Fibroblast of lung (primary cell): Measurements from ENCODE around the gene FGGY.

Experiments used
- EZH2 ChIP-seq: IDR thresholded peaks from 2 replicates; pipeline ENCODE4 v1.5.1; 2012; ENCODE audit warnings: low read length, control low read depth, mild to moderate bottlenecking; ENCODE audit errors: missing control alignments
- TF ChIP-seq, protein P1 (sequence below), 2 donors: IDR thresholded peaks in 1 of 2; conservative IDR thresholded peaks in 1 of 2; 1 replicate in 1 of 2; 2 replicates in 1 of 2; pipeline ENCODE4 v1.5.1; 2011 to 2012; ENCODE audit warnings: low read length in 2 of 2, control low read depth in 1 of 2, inconsistent platforms in 1 of 2, low read depth in 1 of 2, mild to moderate bottlenecking in 1 of 2

DNA sequence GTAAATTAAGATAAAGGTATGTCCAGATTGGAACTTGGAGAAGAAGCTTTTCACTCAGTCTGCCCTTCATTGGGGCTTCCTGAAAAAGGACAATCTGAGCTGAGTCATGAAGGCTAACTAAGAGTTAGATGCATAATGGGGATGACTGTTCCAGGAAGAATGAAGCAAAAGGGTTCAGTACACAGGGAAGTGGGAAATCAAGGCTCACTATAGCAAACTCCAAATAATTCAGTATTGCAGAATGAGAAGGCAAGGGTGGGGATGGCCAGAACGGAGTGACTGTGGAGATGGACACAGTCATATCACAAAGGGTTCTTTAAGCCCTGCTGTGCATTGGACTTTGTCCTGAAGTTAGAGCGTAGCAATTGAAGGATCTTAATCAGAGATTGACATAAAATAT is 158.3 kb downstream of the FGGY start:
- TF ChIP-seq, protein P1, sequence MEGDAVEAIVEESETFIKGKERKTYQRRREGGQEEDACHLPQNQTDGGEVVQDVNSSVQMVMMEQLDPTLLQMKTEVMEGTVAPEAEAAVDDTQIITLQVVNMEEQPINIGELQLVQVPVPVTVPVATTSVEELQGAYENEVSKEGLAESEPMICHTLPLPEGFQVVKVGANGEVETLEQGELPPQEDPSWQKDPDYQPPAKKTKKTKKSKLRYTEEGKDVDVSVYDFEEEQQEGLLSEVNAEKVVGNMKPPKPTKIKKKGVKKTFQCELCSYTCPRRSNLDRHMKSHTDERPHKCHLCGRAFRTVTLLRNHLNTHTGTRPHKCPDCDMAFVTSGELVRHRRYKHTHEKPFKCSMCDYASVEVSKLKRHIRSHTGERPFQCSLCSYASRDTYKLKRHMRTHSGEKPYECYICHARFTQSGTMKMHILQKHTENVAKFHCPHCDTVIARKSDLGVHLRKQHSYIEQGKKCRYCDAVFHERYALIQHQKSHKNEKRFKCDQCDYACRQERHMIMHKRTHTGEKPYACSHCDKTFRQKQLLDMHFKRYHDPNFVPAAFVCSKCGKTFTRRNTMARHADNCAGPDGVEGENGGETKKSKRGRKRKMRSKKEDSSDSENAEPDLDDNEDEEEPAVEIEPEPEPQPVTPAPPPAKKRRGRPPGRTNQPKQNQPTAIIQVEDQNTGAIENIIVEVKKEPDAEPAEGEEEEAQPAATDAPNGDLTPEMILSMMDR (conservative IDR thresholded peaks at IDR 0.05 in 1 of 2, IDR thresholded peaks at IDR 0.05 in 1 of 2; ENCODE audit: low read depth in 1 of 2, low read length in 2 of 2) = no peak
- TF ChIP-seq EZH2 = no peak
